ENCODE data around the gene ILDR2. TPM values are rescaled to one million over a fixed set of nuclear protein-coding genes. Genes with fewer than 3 reads are reported as not detected.

The ILDR2 gene
- total RNA-seq, 1 experiment from 2014 or later, result not detected

DNA sequence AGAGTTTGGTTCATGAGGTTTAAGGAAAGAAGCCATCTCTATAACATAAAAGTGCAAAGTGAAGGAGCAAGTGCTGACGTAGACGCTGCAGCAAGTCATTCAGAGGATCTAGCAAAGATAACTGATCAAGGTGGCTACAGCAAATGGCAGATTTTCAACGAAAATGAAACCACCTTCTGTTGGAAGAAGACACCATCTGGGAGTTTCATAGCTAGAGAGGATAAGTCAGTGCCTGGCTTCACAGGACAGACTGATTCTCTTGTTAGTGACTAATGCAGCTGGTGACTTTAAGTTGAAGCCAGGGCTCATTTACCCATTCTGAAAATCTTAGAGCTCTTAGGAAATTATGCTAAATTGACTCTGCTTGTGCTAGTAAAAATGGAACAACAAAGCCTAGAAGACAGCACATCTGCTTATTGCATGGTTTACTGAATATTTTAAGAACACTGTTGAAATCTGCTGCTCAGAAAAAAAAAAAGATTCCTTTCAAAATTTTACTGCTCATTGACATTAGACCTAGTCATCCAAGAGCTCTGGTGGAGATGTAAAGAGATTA is 24.2 kb upstream of the ILDR2 start:
- POLR2A ChIA-PET (ENCODE audit: unreplicated experiment), result no interaction called here
- no peaks in the 10 kb centered on the region for H3K9me3 ChIP-seq (ENCODE audit: insufficient read depth, low read depth)
- H3F3A ChIP-seq (ENCODE audit: insufficient read depth, low read depth), result no peaks in the 10 kb centered on the region
- H3K4me2 ChIP-seq, result no peak overlapping the region
- no peaks in the 10 kb centered on the region for H4K20me1 ChIP-seq (ENCODE audit: insufficient read depth)
- H3K4me1 ChIP-seq (replicated peaks; ENCODE audit: insufficient read depth), result no peaks in the 10 kb centered on the region
- intact Hi-C loops (cut with micrococcal nuclease; ENCODE audit: unreplicated experiment), result no loop called here
- H3K9me2 ChIP-seq (ENCODE audit: insufficient read depth), result peaks cover 3% of the 10 kb centered on the region; the same call in 1 of the 2 replicates
- no peak overlapping the region for H3K4me3 ChIP-seq
- BruUV-seq (replicated peaks), result no TSS peak
- no peak overlapping the region for H3K27ac ChIP-seq
- no peak overlapping the region for H2AFZ ChIP-seq
- H3K79me2 ChIP-seq (ENCODE audit: low read depth), result no peaks in the 10 kb centered on the region
- TF ChIP-seq, protein P1, sequence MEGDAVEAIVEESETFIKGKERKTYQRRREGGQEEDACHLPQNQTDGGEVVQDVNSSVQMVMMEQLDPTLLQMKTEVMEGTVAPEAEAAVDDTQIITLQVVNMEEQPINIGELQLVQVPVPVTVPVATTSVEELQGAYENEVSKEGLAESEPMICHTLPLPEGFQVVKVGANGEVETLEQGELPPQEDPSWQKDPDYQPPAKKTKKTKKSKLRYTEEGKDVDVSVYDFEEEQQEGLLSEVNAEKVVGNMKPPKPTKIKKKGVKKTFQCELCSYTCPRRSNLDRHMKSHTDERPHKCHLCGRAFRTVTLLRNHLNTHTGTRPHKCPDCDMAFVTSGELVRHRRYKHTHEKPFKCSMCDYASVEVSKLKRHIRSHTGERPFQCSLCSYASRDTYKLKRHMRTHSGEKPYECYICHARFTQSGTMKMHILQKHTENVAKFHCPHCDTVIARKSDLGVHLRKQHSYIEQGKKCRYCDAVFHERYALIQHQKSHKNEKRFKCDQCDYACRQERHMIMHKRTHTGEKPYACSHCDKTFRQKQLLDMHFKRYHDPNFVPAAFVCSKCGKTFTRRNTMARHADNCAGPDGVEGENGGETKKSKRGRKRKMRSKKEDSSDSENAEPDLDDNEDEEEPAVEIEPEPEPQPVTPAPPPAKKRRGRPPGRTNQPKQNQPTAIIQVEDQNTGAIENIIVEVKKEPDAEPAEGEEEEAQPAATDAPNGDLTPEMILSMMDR (conservative IDR thresholded peaks at IDR 0.05), result no peak
- CTCF ChIA-PET, result no interaction called here
- H3K36me3 ChIP-seq (ENCODE audit: low read depth), result no peaks in the 10 kb centered on the region
- DNase-seq, result no peak
- 0 out of 2 replicates have a peak, but pooled peaks cover 4% of the 10 kb centered on the region for H3K27me3 ChIP-seq (ENCODE audit: insufficient read depth, low read depth)

DNA sequence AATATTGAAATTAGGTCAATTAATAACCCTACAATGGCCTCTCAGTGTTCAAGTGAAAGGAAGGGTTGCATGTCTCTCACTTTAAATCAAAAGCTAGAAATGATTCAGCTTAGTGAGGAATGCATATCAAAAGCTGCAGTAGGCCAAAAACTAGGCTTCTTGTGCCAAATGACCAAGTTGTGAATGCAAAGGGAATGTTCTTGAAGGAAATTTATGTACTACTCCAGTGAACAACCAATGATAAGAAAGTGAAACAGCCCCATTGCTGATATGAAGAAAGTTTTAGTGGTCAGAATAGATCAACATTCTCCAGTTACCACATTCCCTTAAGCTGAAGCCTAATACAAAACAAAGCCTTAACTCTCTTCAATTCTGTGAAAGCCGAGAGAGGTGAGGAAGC is 23.7 kb upstream of the ILDR2 start:
- H3K9me2 ChIP-seq (ENCODE audit: insufficient read depth), result no peaks in the 10 kb centered on the region
- no peaks in the 10 kb centered on the region for H3K4me1 ChIP-seq (replicated peaks; ENCODE audit: insufficient read depth)
- no peak overlapping the region for H3K27ac ChIP-seq
- BruUV-seq (replicated peaks), result no TSS peak
- H4K20me1 ChIP-seq (ENCODE audit: insufficient read depth), result no peaks in the 10 kb centered on the region
- intact Hi-C loops (cut with micrococcal nuclease; ENCODE audit: unreplicated experiment), result no loop called here
- H3K4me3 ChIP-seq, result no peak overlapping the region
- 0 out of 2 replicates have a peak, but pooled peaks cover 4% of the 10 kb centered on the region for H3K27me3 ChIP-seq (ENCODE audit: insufficient read depth, low read depth)
- POLR2A ChIA-PET (ENCODE audit: unreplicated experiment), result no interaction called here
- H3K4me2 ChIP-seq, result no peak overlapping the region
- H3F3A ChIP-seq (ENCODE audit: insufficient read depth, low read depth), result no peaks in the 10 kb centered on the region
- H3K79me2 ChIP-seq (ENCODE audit: low read depth), result no peaks in the 10 kb centered on the region
- H3K9me3 ChIP-seq (ENCODE audit: insufficient read depth, low read depth), result no peaks in the 10 kb centered on the region
- DNase-seq, result no peak
- no peaks in the 10 kb centered on the region for H3K36me3 ChIP-seq (ENCODE audit: low read depth)
- CTCF ChIA-PET, result no interaction called here
- no peak for TF ChIP-seq EZH2 (IDR thresholded peaks at IDR 0.05; ENCODE audit: low read depth)
- TF ChIP-seq, protein P1 (conservative IDR thresholded peaks at IDR 0.05), result no peak
- H2AFZ ChIP-seq, result no peak overlapping the region

DNA sequence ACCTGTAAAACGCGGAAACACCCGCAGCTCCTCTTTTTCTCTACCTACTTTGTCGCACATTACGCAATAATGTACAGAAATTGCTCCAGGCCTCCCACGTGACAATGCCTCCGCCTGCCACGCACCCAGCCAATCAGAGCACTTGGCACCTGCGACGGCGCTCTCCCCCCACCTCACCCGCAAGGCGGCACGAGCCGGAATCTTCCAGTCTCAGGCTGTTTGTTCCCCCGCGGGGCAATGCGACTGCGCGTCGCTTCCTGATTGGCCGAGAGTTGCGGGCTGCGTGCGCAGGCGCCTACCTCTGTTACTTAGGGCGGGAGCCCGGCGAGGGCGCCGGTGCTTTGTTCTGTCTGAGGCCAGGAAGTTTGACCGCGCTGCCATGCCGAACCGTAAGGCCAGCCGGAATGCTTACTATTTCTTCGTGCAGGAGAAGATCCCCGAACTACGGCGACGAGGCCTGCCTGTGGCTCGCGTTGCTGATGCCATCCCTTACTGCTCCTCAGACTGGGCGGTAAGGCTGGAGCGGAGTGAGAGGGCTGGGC is 13.7 kb upstream of the ILDR2 start, which contains the start of gene MAEL:
Gene MAEL, plus strand, starts transcription at position 307 of the 542 bp plus-strand sequence. Its CDS starts 73 bp downstream, at position 380.
- H3K27ac ChIP-seq, result no peak within 1 kb of the TSS
- BruUV-seq (replicated peaks), result no TSS peak
- CTCF ChIA-PET, result no interaction called here

More for the DNA sequence above, 13.7 kb upstream of the ILDR2 start, which contains the start of gene MAEL:
- POLR2A ChIA-PET (ENCODE audit: unreplicated experiment), result no interaction called here
- Histone ChIP-seq H3K27me3 (ENCODE audit: insufficient read depth, low read depth) (peaks cover 11% of the 10 kb centered on the region), H3F3A (ENCODE audit: insufficient read depth, low read depth) (no peaks in the 10 kb centered on the region), H3K4me3 (no peak within 1 kb of the TSS), H3K9me2 (ENCODE audit: insufficient read depth) (no peaks in the 10 kb centered on the region; the same call in 1 of the 2 replicates), H3K79me2 (ENCODE audit: low read depth) (no peaks in the 10 kb centered on the region), H3K4me1 (replicated peaks; ENCODE audit: insufficient read depth) (no peaks in the 10 kb centered on the region), H4K20me1 (ENCODE audit: insufficient read depth) (no peaks in the 10 kb centered on the region), H3K36me3 (ENCODE audit: low read depth) (no peaks in the 10 kb centered on the region), H3K9me3 (ENCODE audit: insufficient read depth, low read depth) (no peaks in the 10 kb centered on the region), H3K4me2 (no peak within 1 kb of the TSS), H2AFZ (no peak within 1 kb of the TSS)
- no peak for DNase-seq
- TF ChIP-seq, protein P1 (conservative IDR thresholded peaks at IDR 0.05), result no peak
- no peak for TF ChIP-seq EZH2 (IDR thresholded peaks at IDR 0.05; ENCODE audit: low read depth)
- intact Hi-C loops (cut with micrococcal nuclease; ENCODE audit: unreplicated experiment), result no loop called here
